HG02973 (cell line): ENCODE results near the gene WDR91.

Experiments
- ATAC-seq: cut with Tn5 transposase; IDR thresholded peaks from one replicate; pipeline ENCODE4 v1.9.1; 2021; ENCODE audit warnings: moderate library complexity; ENCODE audit not compliant: unreplicated experiment

Gene WDR91

DNA sequence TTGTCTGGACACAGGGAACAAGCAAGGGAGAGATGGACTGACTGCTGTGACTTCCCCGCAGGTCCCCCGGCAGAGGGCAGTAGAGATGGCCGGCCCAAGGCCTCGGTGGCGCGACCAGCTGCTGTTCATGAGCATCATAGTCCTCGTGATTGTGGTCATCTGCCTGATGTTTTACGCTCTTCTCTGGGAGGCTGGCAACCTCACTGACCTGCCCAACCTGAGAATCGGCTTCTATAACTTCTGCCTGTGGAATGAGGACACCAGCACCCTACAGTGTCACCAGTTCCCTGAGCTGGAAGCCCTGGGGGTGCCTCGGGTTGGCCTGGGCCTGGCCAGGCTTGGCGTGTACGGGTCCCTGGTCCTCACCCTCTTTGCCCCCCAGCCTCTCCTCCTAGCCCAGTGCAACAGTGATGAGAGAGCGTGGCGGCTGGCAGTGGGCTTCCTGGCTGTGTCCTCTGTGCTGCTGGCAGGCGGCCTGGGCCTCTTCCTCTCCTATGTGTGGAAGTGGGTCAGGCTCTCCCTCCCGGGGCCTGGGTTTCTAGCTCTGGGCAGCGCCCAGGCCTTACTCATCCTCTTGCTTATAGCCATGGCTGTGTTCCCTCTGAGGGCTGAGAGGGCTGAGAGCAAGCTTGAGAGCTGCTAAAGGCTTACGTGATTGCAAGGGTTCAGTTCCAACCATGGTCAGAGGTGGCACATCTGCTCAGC is 46.8 kb downstream of the WDR91 start:
- ATAC-seq, result no peak

DNA sequence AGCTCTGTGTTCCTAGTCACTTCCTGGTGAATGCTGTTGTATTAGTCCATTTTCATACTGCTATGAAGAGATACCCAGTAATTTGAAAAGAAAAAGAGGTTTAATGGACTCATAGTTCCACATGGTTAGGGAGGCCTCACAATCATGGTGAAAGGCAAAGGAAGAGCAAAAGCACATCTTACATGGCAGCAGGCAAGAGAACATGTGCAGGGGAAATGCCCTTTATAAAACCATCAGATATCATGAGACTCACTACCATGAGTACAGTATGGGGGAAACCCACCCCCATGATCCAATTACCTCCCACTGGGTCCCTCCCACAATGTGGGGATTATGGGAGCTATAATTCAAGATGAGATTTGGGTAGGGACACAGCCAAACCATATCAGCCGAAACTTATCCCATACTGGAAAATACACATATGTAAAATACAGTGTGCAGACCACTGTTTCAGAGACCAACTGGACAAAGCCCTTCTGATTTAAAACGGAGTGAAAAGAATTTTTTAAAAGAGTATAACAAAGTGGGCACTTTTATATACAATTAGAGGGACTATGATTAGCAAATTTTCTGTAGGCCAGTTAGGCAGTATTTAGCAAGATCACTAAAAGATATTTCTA is 48.8 kb downstream of the WDR91 start:
- ATAC-seq, result no peak

DNA sequence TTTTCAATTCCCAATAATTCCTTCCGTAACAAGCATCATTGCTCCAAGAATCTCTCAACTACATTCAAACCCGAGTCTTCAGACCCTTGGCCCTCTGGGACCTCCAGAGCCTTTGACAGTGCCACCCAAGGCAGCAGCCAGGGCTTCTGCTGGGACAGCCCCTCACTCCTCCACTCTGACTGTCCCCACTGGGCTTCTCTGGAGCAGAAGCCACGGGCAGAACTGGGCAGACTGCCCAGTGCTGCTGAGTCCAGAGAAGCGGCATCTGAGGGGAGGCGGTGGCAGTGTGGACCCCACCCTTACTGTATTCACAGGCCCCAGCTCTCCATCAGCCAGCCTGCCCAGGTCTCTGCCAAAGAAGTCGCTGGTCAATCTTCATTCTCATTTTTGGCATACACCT is 49.7 kb downstream of the WDR91 start:
- no peak for ATAC-seq

DNA sequence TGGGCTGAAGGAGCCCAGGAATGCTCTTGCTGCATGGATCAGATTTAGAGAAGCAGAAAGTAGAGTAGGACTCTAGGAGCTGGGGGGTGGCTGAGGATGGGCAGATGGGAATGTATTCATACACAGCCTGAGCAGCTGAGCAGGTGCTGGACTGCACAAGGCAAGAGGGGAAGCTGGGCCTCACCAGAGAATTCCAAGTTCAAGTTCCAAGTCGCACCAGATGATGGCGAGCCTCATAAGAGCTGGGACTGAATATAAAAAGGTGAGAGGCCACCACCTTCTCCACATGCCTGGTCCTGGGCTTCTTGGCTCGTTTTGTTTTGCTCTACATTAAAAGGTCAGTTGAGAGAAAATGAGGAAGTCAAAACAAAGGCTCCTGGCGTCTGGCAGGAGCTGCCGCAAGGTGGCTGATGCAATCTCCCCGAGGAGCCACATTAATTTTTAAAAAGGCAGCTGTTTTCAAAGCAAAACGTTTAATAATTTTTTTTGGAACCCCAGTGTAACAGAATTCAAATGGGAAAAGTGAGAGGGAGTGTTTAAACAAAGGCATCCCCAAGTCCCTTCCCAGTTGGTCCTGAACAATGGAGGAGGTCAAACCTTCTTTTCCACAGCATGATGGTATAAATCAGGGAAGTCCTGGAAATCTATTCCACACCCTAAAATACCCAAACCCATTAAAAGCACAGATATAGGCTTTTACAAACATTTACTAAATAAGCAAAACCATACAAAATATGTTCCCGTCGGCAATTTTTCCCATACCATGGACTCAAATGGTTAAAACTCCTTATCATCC is 50.3 kb downstream of the WDR91 start:
- ATAC-seq, result no peak

DNA sequence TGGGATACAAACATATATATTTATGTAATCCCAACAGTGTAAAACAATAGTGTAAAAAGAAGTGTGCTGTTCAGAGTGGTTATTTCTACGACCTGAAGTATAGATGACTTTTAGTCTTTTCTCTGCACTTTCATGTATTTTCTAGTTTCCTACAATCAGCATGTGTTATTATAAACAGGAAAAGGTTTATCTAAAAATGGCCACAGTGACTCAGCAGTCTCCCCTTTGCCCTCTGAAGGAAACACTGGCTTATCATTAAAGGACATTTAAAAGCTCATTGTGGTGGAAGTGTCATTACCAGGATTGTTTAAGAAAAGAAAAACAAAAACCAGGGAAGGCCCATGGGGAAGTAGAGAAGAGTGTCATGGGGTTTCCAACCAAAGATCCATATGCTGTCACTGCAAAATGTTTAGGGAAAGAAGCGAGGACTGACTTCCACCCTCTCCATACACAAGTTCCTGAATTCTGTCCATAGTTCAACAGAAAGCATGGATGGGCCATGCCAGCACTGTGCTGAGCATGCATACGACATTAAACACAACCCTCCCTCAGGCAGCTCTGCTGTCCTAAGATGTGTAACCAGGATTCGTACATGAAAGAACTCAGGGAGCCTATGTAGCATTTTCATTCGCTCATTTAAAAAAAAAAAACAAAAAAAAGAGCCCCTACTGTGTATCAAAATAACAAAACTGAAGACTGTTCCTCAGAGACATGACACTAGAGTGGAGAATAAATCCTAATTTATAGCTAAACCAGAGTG is 51.0 kb downstream of the WDR91 start:
- ATAC-seq, result no peak

DNA sequence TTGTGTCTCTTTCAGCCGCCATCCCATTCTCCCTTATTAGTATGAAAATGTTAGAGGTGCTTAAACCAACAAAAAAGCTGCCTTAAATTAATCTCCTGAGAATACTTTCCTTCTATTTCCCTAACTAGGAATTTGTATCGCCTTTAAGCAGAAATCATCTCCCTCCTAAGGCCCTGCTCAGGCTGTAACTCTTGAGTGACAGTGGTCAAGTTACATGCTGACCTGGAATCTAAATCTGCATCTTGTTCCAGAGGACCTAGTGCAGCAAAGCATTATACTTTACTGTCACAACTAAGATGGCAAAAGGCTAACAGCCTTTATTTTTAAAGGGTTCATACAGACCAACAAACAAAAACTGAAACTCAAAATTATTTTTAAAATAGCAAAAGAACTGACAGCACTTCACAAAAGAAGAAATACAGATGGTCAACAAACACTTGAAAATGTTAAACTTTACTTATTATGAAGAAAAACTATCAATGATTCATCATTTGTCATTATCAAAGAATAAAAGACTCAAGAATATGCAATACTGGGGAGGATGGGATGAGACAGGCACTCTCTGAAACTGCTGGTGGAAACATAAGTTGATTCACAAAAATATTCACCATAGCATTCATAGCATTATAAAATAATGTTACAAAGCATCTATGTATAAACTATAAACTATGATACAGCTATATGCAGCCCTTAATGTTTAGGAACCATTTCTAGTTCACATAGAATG is 51.8 kb downstream of the WDR91 start:
- no peak for ATAC-seq

DNA sequence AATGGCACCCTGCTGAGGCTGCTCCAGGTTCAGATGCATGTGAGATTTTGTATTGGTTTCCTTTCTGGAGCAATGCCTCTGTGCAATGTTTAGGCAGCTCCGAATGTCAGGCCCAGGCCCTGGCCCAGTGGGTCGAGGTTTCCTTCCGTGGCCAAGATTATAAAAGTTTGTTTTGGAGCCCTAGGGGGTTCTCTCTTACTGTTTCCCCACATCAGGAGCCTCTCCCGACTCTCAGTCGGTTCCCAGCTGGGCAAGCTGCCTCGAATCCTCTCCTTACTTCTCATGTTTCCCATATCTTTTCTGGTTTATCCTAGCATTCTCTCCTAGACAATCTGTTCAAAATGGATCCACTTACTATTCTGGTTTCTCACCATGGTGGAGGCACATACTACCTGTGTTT is 52.5 kb downstream of the WDR91 start:
- ATAC-seq, result no peak

DNA sequence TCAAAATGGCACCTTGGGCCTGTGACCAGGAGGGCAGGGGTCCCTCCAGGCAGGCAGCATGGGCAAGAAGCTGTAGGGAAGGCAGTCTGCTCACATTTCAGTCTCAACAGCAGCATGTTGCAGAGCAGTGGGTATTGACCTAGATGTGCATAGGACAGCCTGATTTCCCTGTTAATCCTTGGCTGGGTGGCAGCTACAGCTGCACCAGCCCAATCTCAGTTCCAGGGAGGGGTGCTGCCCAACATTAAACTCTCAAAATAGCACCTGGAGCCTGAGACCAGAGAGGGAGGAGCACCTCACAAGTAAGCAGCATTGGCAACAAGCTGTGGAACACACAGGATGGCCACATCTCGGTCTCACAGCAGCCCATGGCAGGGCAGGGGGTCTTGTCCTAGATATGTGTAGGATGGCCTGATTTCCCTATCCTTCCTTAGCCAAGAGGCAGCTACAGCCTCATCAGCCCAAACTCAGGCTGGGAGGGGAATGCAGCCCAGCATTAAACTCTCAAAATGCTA is 53.1 kb downstream of the WDR91 start:
- ATAC-seq, result no peak

DNA sequence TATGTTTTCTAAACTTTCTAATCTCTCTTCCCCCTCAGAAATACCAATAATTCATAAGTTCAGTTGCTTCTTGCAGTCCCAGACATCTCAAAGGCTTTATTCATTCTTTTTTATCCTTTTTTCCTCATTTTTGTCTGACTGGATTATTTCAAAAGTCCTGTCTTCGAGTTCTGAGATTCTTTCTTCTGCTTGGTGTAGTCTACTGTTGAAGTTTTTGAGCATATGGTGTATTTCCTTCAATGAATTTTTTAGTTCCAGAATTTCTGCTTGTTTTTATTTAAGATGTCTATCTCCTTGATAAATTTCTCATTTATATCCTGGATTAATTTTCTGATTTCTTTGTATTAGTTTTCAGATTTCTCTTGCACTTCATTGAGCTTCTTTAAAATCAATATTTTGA is 55.0 kb downstream of the WDR91 start:
- no peak for ATAC-seq

DNA sequence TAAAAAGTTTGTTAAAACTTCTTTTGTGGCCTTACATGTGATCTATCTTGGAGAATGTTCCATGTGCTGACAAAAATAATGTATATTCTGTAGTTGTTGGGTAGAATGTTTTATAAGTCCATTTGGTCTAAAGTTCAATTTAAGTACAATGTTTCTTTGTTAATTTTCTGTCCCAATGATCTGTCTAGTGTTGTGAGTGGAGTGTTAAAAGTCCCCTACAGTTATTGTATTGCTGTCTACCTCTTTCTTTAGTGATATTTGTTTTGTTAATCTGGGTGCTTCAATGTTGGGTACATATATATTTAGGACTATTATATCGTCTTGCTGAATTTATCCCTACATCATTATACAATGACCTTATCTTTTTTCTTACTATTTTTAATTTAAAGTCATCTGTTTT is 56.6 kb downstream of the WDR91 start:
- no peak for ATAC-seq

DNA sequence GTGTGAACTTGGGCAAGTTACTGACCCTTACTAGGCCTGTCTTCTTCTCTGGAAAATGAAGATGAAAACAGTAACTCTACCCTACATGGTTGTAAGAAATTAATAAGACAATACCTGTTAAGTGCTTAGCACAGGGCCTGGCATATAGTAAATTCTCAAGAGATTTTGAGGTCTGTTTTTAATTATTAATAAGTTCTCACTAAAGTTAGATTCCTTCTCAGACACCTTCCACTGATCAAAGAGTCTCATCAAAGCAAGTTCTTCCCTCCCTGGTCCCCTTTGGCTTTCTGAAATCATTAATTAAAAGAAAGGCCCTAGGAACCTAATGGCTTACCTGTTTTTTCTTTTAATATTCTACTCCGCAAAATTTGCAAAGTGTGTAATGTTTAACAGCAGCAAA is 58.9 kb downstream of the WDR91 start:
- ATAC-seq, result no peak

DNA sequence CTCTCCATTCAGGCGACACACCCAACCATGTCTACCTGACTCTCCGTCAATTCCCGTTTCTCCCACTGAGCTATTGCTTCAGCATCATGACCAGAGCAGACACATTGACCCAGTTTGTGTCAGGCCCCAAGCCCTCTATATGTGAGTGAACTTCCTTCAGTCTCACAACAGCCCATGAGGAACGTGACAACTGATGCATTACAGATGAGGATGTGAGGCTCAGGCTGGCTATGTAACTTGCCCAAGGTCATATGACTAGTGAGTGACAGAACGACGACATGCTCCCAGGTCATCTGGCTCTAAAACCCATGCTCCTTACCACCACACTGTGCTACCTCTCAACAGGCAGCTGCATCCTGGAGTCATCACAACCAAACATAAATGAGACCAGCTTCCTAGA is 59.8 kb downstream of the WDR91 start:
- no peak for ATAC-seq

DNA sequence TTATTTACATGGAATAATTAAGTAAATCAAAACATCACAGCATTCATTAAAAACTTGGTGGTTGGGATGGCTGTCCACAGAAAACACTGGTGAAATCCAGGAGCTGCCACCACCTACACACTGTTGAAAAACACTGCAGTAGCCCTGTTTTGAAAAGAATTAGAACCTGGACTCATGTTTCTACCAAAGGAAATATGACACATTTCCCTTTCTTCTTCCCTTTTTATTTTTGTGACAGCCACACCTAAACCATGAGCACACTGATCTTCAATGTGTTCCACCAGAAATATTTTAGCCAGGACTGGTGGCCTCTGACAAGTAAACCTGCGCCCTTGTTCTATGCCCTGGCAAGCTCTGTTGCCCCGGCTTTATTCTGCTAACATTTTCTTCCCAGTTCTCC is 60.2 kb downstream of the WDR91 start:
- ATAC-seq, result no peak

DNA sequence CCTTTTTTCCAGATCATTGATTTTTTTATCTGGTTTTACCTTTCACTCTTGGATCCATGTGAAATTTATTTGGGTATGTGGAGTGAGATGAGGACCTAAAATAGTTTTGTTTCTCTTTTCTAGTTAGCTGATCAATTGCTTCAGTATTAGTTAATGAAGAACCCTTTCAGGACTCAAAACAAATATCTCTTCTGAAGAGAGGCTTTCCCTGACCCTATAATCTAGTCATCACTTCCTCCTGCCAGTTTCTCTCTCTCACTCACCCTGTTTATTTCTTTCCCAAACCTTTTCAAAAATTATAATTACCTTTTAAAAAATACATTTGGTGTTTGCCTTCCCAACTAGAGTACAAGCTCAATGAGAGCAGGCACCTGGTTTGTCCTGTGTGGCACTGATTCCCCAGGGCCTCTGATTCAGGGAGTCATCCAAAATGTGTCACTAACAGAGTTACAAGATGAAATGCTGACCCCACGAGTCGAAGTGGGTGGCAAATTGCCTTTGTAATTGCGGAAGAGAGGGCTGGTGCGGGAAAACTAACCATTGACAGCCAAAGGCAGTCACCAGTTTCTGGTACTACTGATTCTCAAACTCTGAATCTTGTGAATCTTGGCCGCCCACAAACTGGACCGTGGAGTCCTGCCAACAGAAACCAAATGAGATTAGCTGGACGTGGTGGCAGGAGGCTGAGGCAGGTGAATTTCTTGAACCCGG is 61.1 kb downstream of the WDR91 start:
- ATAC-seq, result no peak

DNA sequence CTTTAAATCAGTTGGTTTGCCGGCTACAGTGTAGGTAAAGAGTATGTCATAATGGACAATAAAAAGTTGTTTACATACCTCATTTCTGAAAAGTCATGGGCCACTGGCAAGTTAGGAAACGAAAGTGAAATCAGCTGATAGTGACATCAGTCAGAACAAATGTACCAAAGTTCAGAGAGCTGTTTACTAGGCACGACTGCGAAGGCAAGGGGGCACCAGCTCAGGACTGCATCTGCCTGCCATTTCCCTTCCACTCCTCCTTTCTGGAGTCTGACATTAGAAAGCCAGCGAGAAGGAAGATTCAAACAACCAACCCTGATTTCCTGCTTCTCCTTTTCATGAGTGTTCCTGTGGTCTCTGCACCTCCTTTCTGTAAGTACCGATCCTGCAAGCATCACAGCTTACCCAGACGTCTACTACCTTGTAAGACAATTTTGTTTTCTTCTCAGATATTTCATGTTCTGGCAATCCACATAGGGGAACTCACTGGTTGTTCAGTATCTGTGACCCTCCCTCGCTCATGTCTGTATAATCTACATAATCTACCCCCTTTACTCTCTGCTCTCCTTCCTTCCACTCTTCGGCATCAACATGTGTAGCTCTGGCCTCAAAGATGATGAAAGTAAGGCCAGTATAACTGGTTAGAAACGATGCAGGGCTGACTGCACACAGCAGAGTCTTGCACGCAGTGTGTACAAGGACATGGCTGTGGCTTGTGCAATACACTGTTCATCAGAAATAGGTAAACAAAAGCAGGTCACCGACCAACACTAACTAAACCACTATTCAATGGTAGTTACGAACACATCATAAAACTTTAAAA is 63.2 kb downstream of the WDR91 start, which contains the start of gene TMEM140:
Gene TMEM140, plus strand, starts transcription at position 174 of the 823 bp plus-strand sequence. CDS start 16,370 bp downstream, outside the sequence.
- ATAC-seq, result peak; percentile 71

DNA sequence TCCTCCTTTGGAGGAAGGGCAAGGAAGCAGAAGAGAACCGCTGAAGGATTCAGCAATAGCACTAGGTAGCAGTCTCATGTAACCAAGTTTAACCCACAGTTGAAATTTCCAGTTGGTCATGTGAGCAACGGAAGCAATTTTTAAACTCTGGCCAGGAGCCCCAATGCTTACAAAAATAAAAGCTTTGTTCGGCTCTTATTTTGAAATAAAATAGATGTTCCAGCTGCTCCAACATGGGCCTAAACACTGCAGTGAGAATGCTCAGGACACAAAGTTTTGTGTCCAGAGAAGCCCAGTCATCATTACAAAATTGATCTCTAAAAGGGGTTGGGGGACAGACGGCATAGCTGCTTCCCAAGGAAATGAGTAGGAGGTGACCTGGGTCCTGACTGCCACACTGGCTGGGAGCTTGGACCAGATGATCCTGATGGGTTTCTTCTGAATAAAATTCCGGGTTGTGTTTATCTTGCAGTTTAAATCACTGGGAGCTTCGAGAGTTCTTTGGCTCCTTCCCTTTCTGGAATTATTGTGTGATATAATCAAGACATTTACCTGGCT is 63.9 kb downstream of the WDR91 start:
- ATAC-seq, result peak; percentile 23

DNA sequence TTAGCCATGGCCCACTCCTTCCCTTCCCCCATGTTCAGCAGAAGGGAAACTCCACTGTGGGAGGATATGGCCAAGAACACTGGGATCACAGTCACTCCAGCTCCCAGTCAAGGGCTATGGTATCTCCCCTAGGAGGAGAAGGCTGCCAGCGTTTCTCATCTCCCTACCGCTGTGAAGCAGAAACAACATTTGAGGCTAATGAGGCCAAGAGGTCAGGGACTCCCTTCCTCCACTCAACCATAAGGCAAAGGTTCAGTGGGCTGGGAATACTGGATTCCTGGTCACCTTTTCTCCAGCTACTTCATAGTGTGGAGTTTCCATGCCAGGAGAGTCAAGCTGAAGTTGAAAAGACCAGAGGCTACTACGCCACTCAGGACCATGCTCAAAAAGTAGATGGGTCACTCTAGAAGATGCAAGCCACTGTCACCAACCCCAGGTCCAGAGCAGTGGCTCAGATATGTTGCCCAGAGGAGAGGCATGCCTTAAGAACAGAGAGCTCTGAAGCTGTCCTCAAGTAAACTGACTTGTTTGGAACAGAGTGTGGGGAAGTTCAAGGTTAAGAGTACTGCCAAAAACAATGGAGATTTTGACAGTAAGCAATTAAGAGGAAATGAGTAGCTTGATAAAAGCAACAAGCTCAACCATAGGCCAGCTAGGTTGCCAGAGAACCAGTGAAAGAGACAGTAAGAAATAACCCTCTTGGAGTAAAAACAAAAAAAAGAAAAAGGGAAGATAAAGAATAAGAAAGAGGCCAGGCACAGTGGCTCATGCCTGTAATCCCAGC is 67.2 kb downstream of the WDR91 start:
- ATAC-seq, result no peak
